NOMO-1 treated with DMSO at 0.1 percent for 48 hours (cell line): ENCODE measurements around the gene ANKRD40CL.

ENCODE experiments used
- DNase-seq: peaks from one replicate; lab custom pipeline; 2025; ENCODE audit not compliant: unreplicated experiment; lab: John Stamatoyannopoulos, UW

The ANKRD40CL gene

GRCh38 chr17:50790618-50791017 is 23.3 kb upstream of the ANKRD40CL start:
- no peak for DNase-seq

GRCh38 chr17:50787106-50787505 is 19.8 kb upstream of the ANKRD40CL start:
- DNase-seq = no peak

- DNase-seq = no peak
Measured at GRCh38 chr17:50785946-50786570, 18.7 kb upstream of the ANKRD40CL start.

- no peak for DNase-seq
Measured at GRCh38 chr17:50785126-50785525, 17.8 kb upstream of the ANKRD40CL start.

GRCh38 chr17:50783905-50784304 is 16.6 kb upstream of the ANKRD40CL start:
- no peak for DNase-seq

- peak; percentile 76 for DNase-seq
Measured at GRCh38 chr17:50783193-50783660, 15.9 kb upstream of the ANKRD40CL start.

- no peak for DNase-seq
Measured at GRCh38 chr17:50781167-50781566, 13.8 kb upstream of the ANKRD40CL start.

GRCh38 chr17:50779747-50780353 is 12.5 kb upstream of the ANKRD40CL start:
- no peak for DNase-seq

GRCh38 chr17:50778988-50779387 is 11.7 kb upstream of the ANKRD40CL start:
- DNase-seq = no peak

- DNase-seq = no peak
Measured at GRCh38 chr17:50778471-50778870, 11.2 kb upstream of the ANKRD40CL start.

GRCh38 chr17:50775926-50776325 is 8.6 kb upstream of the ANKRD40CL start:
- DNase-seq = no peak

GRCh38 chr17:50774225-50774803 is 7.0 kb upstream of the ANKRD40CL start:
- no peak for DNase-seq

GRCh38 chr17:50771991-50772785 is 4.9 kb upstream of the ANKRD40CL start:
- DNase-seq = no peak

GRCh38 chr17:50770346-50770745 is 3.0 kb upstream of the ANKRD40CL start:
- no peak for DNase-seq

GRCh38 chr17:50769884-50770283 is 2.6 kb upstream of the ANKRD40CL start:
- DNase-seq = no peak

- no peak for DNase-seq
Measured at GRCh38 chr17:50768346-50768761, 1.0 kb upstream of the ANKRD40CL start.

GRCh38 chr17:50767030-50767429 is 288 bp downstream of the ANKRD40CL start:
- DNase-seq = no peak

GRCh38 chr17:50766222-50767023 is 895 bp downstream of the ANKRD40CL start:
- no peak for DNase-seq

GRCh38 chr17:50765454-50766221 is 1.7 kb downstream of the ANKRD40CL start:
- DNase-seq = peak; percentile 76

GRCh38 chr17:50764734-50765149 is 2.6 kb downstream of the ANKRD40CL start:
- DNase-seq = no peak
